ENCODE data around the gene IRF8.

- no peak for TF ChIP-seq POLR2A (IDR thresholded peaks at IDR 0.05; ENCODE audit: low read length)
- TF ChIP-seq GATA1 (IDR thresholded peaks at IDR 0.05; ENCODE audit: low read depth, low read length), result no peak
These were observed 34.0 kb upstream of the IRF8 start for GRCh38 chr16:85864965-85865364.

Data from erythroblast (primary cell).